NCI-H345 treated with DMSO at 0.1 percent for 48 hours (cell line): ENCODE measurements around the gene HMGCL.
A peak's percentile ranks its signal among the peaks of the same experiment; 100 is the strongest.
"Not testable (repeated sequence)": the region's sequence is repeated elsewhere in the genome, so short reads cannot be mapped to it uniquely, and the experiment has no call there.

Experiments used
- DNase-seq: peaks from one replicate; lab custom pipeline; 2025; ENCODE audit not compliant: unreplicated experiment; lab: John Stamatoyannopoulos, UW

HMGCL gene

GRCh38 chr1:23825076-23825761 lies at the start of gene HMGCL:
Gene HMGCL (minus strand): TSS chr1:23825429. CDS start chr1:23825415, 14 bp downstream.
- DNase-seq = peak; percentile 76

- no peak for DNase-seq
These were observed 47.2 kb upstream of the HMGCL start for GRCh38 chr1:23872421-23872820.

GRCh38 chr1:23869051-23869450 lies 43.8 kb upstream of the HMGCL start:
- no peak for DNase-seq

GRCh38 chr1:23868557-23869016 lies 43.4 kb upstream of the HMGCL start:
- no peak for DNase-seq

GRCh38 chr1:23867895-23868556 lies 42.8 kb upstream of the HMGCL start, which contains the start of gene FUCA1:
Gene FUCA1 (minus strand): TSS chr1:23868290. CDS start chr1:23868286, 4 bp downstream.
- peak; percentile 90 for DNase-seq

GRCh38 chr1:23867542-23867894 lies 42.3 kb upstream of the HMGCL start:
- no peak for DNase-seq

- DNase-seq = no peak
These were observed 40.3 kb upstream of the HMGCL start for GRCh38 chr1:23865543-23865930.

- no peak for DNase-seq
These were observed 39.7 kb upstream of the HMGCL start for GRCh38 chr1:23864801-23865542.

GRCh38 chr1:23862640-23863039 lies 37.4 kb upstream of the HMGCL start:
- no peak for DNase-seq

- DNase-seq = no peak
These were observed 29.3 kb upstream of the HMGCL start for GRCh38 chr1:23854568-23854967.

GRCh38 chr1:23853124-23853523 lies 27.9 kb upstream of the HMGCL start:
- not testable (repeated sequence) for DNase-seq

- DNase-seq = not testable (repeated sequence)
These were observed 26.2 kb upstream of the HMGCL start for GRCh38 chr1:23851406-23851805.

GRCh38 chr1:23848673-23849616 lies 23.7 kb upstream of the HMGCL start:
- no peak for DNase-seq

GRCh38 chr1:23847482-23848095 lies 22.4 kb upstream of the HMGCL start:
- not testable (repeated sequence) for DNase-seq

- DNase-seq = no peak
These were observed 19.9 kb upstream of the HMGCL start for GRCh38 chr1:23845163-23845562.

- DNase-seq = no peak
These were observed 18.4 kb upstream of the HMGCL start for GRCh38 chr1:23843644-23844043.

GRCh38 chr1:23838401-23838866 lies 13.2 kb upstream of the HMGCL start:
- peak; percentile 30 for DNase-seq

- DNase-seq = no peak
These were observed 12.7 kb upstream of the HMGCL start for GRCh38 chr1:23837908-23838307.

- DNase-seq = no peak
These were observed 10.8 kb upstream of the HMGCL start for GRCh38 chr1:23836037-23836436.

- DNase-seq = not testable (repeated sequence)
These were observed 8.9 kb upstream of the HMGCL start for GRCh38 chr1:23834156-23834555.
